Activated T-helper 17 cell treated with anti-CD3 and anti-CD28 coated beads, Interleukin-2, amount 50 U/mL, for 72 hours (primary cell): Measurements from ENCODE around the gene NRXN2. TPM values are rescaled to one million over a fixed set of nuclear protein-coding genes. Genes with fewer than 3 reads are reported as not detected.

Experiments
- ATAC-seq: fragments of 150-1000 bp; cut with Tn5 transposase; replicated peaks from 2 replicates; pipeline ENCODE4 v1.10.0; 2021; ENCODE audit warnings: mild to moderate bottlenecking, moderate library complexity
- H3K27ac Mint-ChIP-seq: one replicate; pipeline ENCODE4 v1.8.0; 2022; ENCODE audit warnings: mixed read lengths
- H3K27me3 Mint-ChIP-seq: one replicate; pipeline ENCODE4 v1.8.0; 2022; ENCODE audit warnings: mixed read lengths
- H3K36me3 Mint-ChIP-seq: one replicate; pipeline ENCODE4 v1.8.0; 2022; ENCODE audit warnings: low read depth, mild to moderate bottlenecking, mixed read lengths
- H3K4me1 Mint-ChIP-seq: one replicate; pipeline ENCODE4 v1.8.0; 2022; ENCODE audit warnings: mixed read lengths
- H3K4me3 Mint-ChIP-seq: one replicate; pipeline ENCODE4 v1.8.0; 2022; ENCODE audit warnings: mild to moderate bottlenecking, mixed read lengths
- H3K9me3 Mint-ChIP-seq: one replicate; pipeline ENCODE4 v1.8.0; 2022; ENCODE audit warnings: mixed read lengths
- total RNA-seq, 2 donors: library from RNA; stranded (reverse); gene quantifications; one replicate each; pipeline ENCODE4 v1.2.3, GENCODE V29; 2022

Gene NRXN2
- 1 to 10 TPM in 1 of 2 donors, under 1 TPM in 1; 0.11 to 1.2 TPM for total RNA-seq

GRCh38 chr11:64723117-64723906 is at the start of gene NRXN2:
TSS of gene NRXN2 (minus strand) at chr11:64723197. CDS start at chr11:64713699, 9,498 bp downstream.
- Mint-ChIP-seq H3K27me3 (peaks cover 25% of the 10 kb centered on the region), H3K4me1 (no peaks in the 10 kb centered on the region), H3K27ac (no peak within 1 kb of the TSS), H3K4me3 (peak within 1 kb of the TSS; percentile 56), H3K36me3 (peaks cover 11% of the 10 kb centered on the region), H3K9me3 (no peaks in the 10 kb centered on the region)
- ATAC-seq: peak; percentile 99

- peaks cover 72% of the 10 kb centered on the region for H3K4me1 Mint-ChIP-seq
- no peaks in the 10 kb centered on the region for H3K27me3 Mint-ChIP-seq
- no peak for ATAC-seq
- H3K9me3 Mint-ChIP-seq: no peaks in the 10 kb centered on the region
- H3K27ac Mint-ChIP-seq: peak overlapping the region; percentile 58
- peak overlapping the region; percentile 96 for H3K4me3 Mint-ChIP-seq
- peaks cover 100% of the 10 kb centered on the region for H3K36me3 Mint-ChIP-seq
Observed at GRCh38 chr11:64772303-64773018, 49.5 kb upstream of the NRXN2 start.

- Mint-ChIP-seq H3K4me1 (peaks cover 70% of the 10 kb centered on the region), H3K9me3 (no peaks in the 10 kb centered on the region), H3K4me3 (peak overlapping the region; percentile 96), H3K27me3 (no peaks in the 10 kb centered on the region), H3K36me3 (peaks cover 100% of the 10 kb centered on the region), H3K27ac (peak overlapping the region; percentile 58)
- no peak for ATAC-seq
Observed at GRCh38 chr11:64771861-64772260, 48.9 kb upstream of the NRXN2 start.

GRCh38 chr11:64770120-64770519 is 47.1 kb upstream of the NRXN2 start:
- H3K4me3 Mint-ChIP-seq: no peak overlapping the region
- H3K27ac Mint-ChIP-seq: no peak overlapping the region
- no peaks in the 10 kb centered on the region for H3K27me3 Mint-ChIP-seq
- peaks cover 59% of the 10 kb centered on the region for H3K4me1 Mint-ChIP-seq
- H3K36me3 Mint-ChIP-seq: peaks cover 100% of the 10 kb centered on the region
- no peaks in the 10 kb centered on the region for H3K9me3 Mint-ChIP-seq
- no peak for ATAC-seq

GRCh38 chr11:64769283-64769682 is 46.3 kb upstream of the NRXN2 start:
- ATAC-seq: no peak
- peak overlapping the region; percentile 20 for H3K27ac Mint-ChIP-seq
- peaks cover 100% of the 10 kb centered on the region for H3K36me3 Mint-ChIP-seq
- no peaks in the 10 kb centered on the region for H3K27me3 Mint-ChIP-seq
- peaks cover 63% of the 10 kb centered on the region for H3K4me1 Mint-ChIP-seq
- H3K9me3 Mint-ChIP-seq: no peaks in the 10 kb centered on the region
- peak overlapping the region; percentile 8 for H3K4me3 Mint-ChIP-seq

DNA sequence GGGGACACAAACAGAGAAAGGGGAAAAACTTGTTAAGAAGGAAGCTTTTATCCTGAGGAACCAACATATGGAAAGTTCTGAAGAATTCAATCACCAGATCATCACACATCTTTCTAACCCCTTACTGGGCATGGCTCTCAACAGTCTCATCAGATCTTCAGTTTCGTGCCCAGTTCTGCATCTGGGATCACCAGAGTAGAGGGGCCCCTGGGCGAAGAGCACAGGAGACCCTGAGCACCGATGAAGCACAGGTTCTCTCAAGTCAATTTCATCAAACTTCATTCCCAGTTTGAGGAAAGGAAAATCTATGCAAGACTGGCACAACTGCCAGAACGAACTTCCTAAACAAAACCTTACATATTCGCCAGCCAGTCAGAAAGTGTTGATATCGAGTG is 45.3 kb upstream of the NRXN2 start:
- H3K27ac Mint-ChIP-seq: peak overlapping the region; percentile 20
- peak overlapping the region; percentile 8 for H3K4me3 Mint-ChIP-seq
- H3K27me3 Mint-ChIP-seq: no peaks in the 10 kb centered on the region
- H3K9me3 Mint-ChIP-seq: no peaks in the 10 kb centered on the region
- peaks cover 61% of the 10 kb centered on the region for H3K4me1 Mint-ChIP-seq
- peaks cover 100% of the 10 kb centered on the region for H3K36me3 Mint-ChIP-seq
- ATAC-seq: no peak

DNA sequence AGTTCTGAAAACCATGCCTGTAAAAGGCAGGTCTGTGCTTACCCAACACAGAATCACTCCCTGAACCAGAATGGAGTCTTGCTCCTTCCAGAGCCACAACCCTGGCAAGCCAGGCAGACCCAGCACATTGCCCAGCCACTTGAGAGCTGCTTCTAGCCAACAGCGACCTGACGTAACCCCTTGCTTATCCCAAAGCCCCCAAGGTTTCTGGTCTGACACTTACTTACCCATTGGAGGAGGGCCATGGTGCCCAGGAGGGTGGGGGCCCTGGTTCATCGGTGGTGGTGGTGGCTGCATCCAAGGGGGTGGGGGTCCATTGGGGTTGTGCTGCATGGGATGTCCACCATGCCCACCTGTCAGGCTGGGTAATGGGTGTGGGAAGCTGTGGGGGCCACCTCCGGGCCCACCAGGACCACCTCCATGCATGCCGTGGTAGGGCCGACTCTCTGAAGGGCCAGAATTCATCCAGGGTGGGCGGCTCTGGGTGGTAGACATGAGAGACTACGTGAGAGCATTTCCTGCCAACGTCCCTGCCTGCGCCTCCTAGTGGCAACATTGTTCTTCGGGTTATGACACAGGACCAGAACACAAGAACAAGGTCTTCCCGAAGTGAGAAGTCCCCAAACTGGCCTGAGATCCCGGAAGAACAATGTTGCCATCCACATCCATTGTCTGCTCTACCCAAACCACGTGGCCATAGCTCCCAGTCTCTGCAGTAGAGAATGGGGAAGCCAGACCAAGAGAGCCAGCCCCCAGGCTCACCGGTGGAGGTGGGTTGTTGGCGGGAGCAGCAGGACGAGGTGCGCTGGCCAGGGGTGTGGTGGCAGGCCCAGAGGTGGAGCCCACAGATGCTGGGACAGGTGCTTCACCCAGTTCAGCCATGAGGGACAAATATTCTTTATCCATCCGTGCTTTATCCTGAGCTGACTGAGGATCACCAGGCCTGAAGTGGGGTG is 44.6 kb upstream of the NRXN2 start:
- Mint-ChIP-seq H3K9me3 (no peaks in the 10 kb centered on the region), H3K27ac (no peak overlapping the region), H3K27me3 (no peaks in the 10 kb centered on the region), H3K4me3 (peak overlapping the region; percentile 13), H3K4me1 (peaks cover 64% of the 10 kb centered on the region), H3K36me3 (peaks cover 100% of the 10 kb centered on the region)
- ATAC-seq: peak; percentile 61

- no peaks in the 10 kb centered on the region for H3K27me3 Mint-ChIP-seq
- no peaks in the 10 kb centered on the region for H3K9me3 Mint-ChIP-seq
- H3K27ac Mint-ChIP-seq: no peak overlapping the region
- peaks cover 60% of the 10 kb centered on the region for H3K4me1 Mint-ChIP-seq
- no peak for ATAC-seq
- no peak overlapping the region for H3K4me3 Mint-ChIP-seq
- H3K36me3 Mint-ChIP-seq: peaks cover 100% of the 10 kb centered on the region
Observed at GRCh38 chr11:64766881-64767280, 43.9 kb upstream of the NRXN2 start.

DNA sequence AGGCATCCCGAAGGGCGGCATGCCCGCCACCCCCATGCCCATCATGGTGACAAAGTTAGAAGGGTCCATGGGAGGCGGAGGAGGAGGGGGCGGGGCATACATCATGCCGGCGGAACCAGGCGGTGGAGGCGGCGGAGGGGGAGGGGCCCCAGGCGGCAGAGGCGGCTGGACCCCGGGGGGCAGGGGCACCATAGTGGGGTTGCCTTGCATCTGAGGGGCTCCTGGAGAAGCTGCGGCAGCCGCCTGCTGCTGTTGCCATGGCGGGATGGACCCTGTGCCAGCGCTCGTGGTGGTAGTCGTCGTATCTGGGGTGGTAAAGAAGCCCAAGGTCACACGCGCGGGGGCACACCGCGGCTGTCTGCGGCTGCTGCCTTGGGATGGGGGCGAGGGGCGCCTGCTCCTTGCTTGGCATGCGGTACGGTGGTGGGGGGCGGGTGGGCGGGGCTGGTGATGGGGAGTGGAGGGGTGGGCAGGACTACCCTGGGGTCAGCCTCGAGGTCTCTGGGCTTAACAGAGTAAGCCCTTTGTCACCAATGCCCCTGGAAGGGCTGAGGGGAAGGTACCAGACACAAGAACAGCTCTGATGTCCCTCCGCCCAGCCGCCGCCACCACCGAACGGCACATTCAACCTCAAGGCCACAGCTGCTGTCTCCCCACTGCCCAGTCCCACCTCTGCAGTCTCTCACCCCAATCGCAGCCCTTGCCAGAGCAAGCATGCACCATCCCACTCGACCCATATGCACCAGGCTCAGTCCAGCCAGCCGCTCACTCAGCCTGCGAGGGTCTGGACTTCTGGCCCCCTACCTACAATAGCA is 43.1 kb upstream of the NRXN2 start:
- Mint-ChIP-seq H3K4me1 (peaks cover 53% of the 10 kb centered on the region), H3K4me3 (peak overlapping the region; percentile 61), H3K27me3 (no peaks in the 10 kb centered on the region), H3K27ac (no peak overlapping the region), H3K9me3 (no peaks in the 10 kb centered on the region), H3K36me3 (peaks cover 96% of the 10 kb centered on the region)
- no peak for ATAC-seq

DNA sequence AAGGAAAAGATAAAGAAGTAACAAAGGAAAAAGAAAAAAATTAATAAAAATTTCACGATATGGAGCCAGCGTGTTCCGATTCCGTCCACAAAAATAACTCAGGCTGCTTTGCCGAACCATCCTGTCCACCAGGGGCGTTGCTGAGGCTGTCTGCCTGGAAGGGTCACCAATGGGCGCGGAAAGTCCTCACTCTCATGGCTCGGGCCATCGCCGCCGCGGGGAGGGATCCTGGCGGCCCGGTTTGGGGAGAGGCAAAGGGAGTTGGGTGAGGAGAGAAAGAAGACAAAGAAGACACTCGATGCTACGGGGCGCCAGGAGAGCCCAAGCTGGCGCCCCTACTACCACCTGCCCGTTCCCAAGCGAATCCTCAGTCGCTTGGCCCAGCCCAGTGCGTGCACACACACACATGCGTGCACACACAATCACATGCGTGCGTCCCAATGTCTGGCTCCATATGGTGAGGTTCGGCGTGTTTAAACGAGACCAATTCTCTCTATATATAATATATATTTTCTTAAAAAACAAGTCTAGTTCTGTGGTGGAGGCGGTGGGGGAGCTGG is 42.4 kb upstream of the NRXN2 start:
- Mint-ChIP-seq H3K9me3 (no peaks in the 10 kb centered on the region), H3K27ac (peak overlapping the region; percentile 88), H3K4me1 (peaks cover 46% of the 10 kb centered on the region), H3K27me3 (no peaks in the 10 kb centered on the region), H3K4me3 (peak overlapping the region; percentile 61), H3K36me3 (peaks cover 89% of the 10 kb centered on the region)
- ATAC-seq: no peak

DNA sequence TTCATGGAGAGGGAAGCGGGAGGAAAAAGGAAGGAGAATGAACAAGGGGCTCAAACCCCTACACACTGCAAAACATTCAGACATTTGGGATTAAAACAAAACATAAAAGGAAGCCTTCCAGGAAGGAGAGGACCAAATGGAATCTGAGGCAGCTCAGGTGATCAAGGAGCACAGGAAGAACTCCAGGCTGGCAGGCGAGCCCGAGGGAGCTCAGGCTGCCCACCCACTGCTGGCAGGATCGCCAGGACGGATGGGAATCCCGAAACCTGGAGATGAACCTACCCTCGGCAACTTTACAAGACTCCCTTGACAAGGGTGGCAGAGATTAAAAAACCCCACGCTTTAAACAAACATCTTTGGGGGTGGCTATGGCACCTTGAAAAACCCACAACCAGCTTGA is 41.8 kb upstream of the NRXN2 start:
- peak overlapping the region; percentile 88 for H3K27ac Mint-ChIP-seq
- H3K36me3 Mint-ChIP-seq: peaks cover 83% of the 10 kb centered on the region
- no peaks in the 10 kb centered on the region for H3K9me3 Mint-ChIP-seq
- no peak for ATAC-seq
- H3K27me3 Mint-ChIP-seq: no peaks in the 10 kb centered on the region
- H3K4me3 Mint-ChIP-seq: peak overlapping the region; percentile 61
- H3K4me1 Mint-ChIP-seq: peaks cover 44% of the 10 kb centered on the region

- H3K4me3 Mint-ChIP-seq: peak overlapping the region; percentile 61
- no peak for ATAC-seq
Observed at GRCh38 chr11:64764040-64764611, 41.1 kb upstream of the NRXN2 start.

DNA sequence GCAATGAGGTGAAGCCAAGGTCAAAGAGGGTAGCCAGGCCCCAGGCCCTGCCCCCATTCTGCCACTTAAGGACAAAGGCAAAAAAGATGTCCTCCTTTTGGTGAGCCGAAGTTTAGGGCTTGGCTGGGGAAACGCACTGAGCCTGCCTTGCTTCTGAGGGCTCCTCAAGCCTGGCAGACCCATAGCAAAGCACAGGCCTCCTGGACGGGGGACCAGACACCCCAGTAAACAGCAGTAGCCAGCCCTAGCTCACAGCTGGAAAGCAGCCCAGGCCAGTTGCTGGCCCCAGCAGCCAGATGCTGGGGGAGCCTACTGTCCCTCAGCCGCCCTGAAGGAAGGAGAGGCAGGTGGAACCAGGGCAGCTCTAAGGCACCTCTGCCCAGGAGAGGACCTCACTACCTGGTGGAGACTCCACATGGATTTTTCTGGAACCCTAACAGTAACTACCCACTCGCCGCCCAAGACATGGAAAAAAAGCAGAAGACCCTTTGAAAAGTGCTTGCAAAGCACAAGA is 40.6 kb upstream of the NRXN2 start:
- peaks cover 71% of the 10 kb centered on the region for H3K36me3 Mint-ChIP-seq
- no peaks in the 10 kb centered on the region for H3K9me3 Mint-ChIP-seq
- H3K27ac Mint-ChIP-seq: peak overlapping the region; percentile 88
- peak overlapping the region; percentile 61 for H3K4me3 Mint-ChIP-seq
- H3K4me1 Mint-ChIP-seq: peaks cover 37% of the 10 kb centered on the region
- no peak for ATAC-seq
- H3K27me3 Mint-ChIP-seq: no peaks in the 10 kb centered on the region

More at GRCh38 chr11:64764040-64764611, 41.1 kb upstream of the NRXN2 start:
- Mint-ChIP-seq H3K9me3 (no peaks in the 10 kb centered on the region), H3K4me1 (peaks cover 38% of the 10 kb centered on the region), H3K27ac (peak overlapping the region; percentile 88), H3K36me3 (peaks cover 77% of the 10 kb centered on the region), H3K27me3 (no peaks in the 10 kb centered on the region)
